Mucosa of rectum (tissue), 2 donors: ENCODE measurements around the gene PDE6G.
"Not testable (repeated sequence)": the region's sequence is repeated elsewhere in the genome, so short reads cannot be mapped to it uniquely, and the experiment has no call there.

ENCODE experiments used
- H3K27ac ChIP-seq, 2 donors: one replicate each; pipeline ENCODE4 v1.7.0; 2013; ENCODE audit warnings: inconsistent platforms in 2 of 2, low read depth in 2 of 2, low read length in 2 of 2
- H3K27me3 ChIP-seq, 2 donors: one replicate each; pipeline ENCODE4 v1.7.0; 2013; ENCODE audit warnings: low read length in 2 of 2; ENCODE audit not compliant: control insufficient read depth in 2 of 2, insufficient read depth in 2 of 2
- H3K36me3 ChIP-seq, 2 donors: one replicate each; pipeline ENCODE4 v1.7.0; 2013; ENCODE audit warnings: low read length in 2 of 2; ENCODE audit not compliant: control insufficient read depth in 2 of 2, insufficient read depth in 2 of 2
- H3K4me1 ChIP-seq, 2 donors: one replicate each; pipeline ENCODE4 v1.7.0; 2013; ENCODE audit warnings: low read length in 2 of 2, mild to moderate bottlenecking in 1 of 2; ENCODE audit not compliant: control insufficient read depth in 2 of 2, insufficient read depth in 2 of 2
- H3K4me3 ChIP-seq, 2 donors: one replicate each; pipeline ENCODE4 v1.7.0; 2013; ENCODE audit warnings: low read length in 2 of 2
- H3K9ac ChIP-seq, 2 donors: one replicate each; pipeline ENCODE4 v1.7.0; 2013; ENCODE audit warnings: low read length in 2 of 2, low read depth in 1 of 2, mild to moderate bottlenecking in 1 of 2
- H3K9me3 ChIP-seq, 2 donors: one replicate each; pipeline ENCODE4 v1.7.0; 2013; ENCODE audit warnings: low read length in 2 of 2; ENCODE audit not compliant: control insufficient read depth in 2 of 2
- donor health status: healthy.
- donor health status: Normal muscosa, but diverticular disease.

The PDE6G gene

GRCh38 chr17:81676906-81677305 is 20.6 kb upstream of the PDE6G start:
- no peak overlapping the region for H3K9ac ChIP-seq

GRCh38 chr17:81675515-81676221 is 19.3 kb upstream of the PDE6G start:
- H3K27me3 ChIP-seq, H3K9ac ChIP-seq, H3K4me3 ChIP-seq, H3K9me3 ChIP-seq, H3K4me1 ChIP-seq, H3K27ac ChIP-seq: not testable (repeated sequence)
- peaks cover 23 to 25% of the 10 kb centered on the region in 2 donors for H3K36me3 ChIP-seq

More at GRCh38 chr17:81676906-81677305, 20.6 kb upstream of the PDE6G start:
- Histone ChIP-seq H3K9me3 (no peaks in the 10 kb centered on the region), H3K27me3 (no peaks in the 10 kb centered on the region), H3K4me1 (no peaks in the 10 kb centered on the region), H3K4me3 (no peak overlapping the region), H3K27ac (no peak overlapping the region), H3K36me3 (peaks cover 16 to 17% of the 10 kb centered on the region in 2 donors)

DNA sequence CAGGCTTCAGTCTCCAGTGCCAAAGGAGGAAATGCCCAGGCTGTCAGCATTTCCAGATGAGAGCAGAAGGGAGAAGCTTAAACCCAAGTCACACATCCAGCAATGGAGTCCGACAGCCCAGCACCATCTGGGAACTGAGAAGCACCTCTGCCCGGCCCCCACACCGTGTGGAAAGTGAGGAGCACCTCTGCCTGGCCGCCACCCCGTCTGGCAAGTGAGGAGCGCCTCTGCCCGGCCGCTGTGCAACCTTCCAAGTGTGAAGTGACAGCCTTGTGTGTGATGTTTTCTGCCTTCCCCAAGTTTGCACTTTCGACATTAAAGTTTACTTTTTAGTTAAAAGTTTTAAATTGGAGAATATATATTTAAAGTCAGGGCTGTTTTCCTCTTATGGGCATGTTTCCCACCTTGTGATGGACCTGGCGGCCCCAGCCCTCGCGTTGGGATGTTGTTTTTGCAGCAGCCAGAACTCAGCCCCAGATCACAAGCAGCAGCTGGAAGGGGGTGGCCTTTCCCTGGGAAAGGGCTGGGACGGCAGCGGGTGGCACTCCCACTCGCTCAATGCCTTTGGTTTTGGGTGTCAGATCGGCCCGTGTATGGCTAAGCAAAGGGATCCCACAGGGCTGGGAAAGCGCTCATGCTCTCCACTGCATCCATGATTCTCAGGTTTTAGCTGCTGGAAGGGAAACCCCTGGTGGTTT is 17.4 kb upstream of the PDE6G start:
- no peak overlapping the region for H3K27ac ChIP-seq
- peaks cover 23 to 35% of the 10 kb centered on the region in 2 donors for H3K36me3 ChIP-seq
- no peak overlapping the region for H3K4me3 ChIP-seq
- H3K27me3 ChIP-seq, result no peaks in the 10 kb centered on the region
- no peak overlapping the region for H3K9ac ChIP-seq
- no peaks in the 10 kb centered on the region for H3K4me1 ChIP-seq
- no peaks in the 10 kb centered on the region for H3K9me3 ChIP-seq

DNA sequence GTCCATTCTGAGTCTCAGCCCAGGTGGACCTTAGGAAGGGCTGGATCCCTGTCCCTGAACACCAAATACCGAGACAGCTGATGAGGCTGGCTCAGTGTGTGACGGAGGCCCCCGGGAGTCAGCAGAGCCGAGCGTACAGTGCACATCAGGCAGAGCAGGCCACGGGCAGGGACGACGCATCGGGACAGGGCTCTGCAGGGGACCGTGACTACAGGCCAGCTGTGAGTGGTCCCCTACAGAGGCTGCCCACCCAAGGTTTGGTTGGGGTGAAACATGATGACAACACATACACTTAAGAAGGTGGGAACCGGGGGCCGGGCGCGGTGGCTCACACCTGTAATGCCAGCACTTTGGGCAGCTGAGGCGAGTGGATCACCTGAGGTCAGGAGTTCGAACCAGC is 16.6 kb upstream of the PDE6G start:
- no peaks in the 10 kb centered on the region for H3K9me3 ChIP-seq
- no peak overlapping the region for H3K9ac ChIP-seq
- peaks cover 23 to 35% of the 10 kb centered on the region in 2 donors for H3K36me3 ChIP-seq
- H3K27ac ChIP-seq, result no peak overlapping the region
- no peaks in the 10 kb centered on the region for H3K27me3 ChIP-seq
- no peak overlapping the region for H3K4me3 ChIP-seq
- peaks cover 0 to 2% of the 10 kb centered on the region in 2 donors for H3K4me1 ChIP-seq

DNA sequence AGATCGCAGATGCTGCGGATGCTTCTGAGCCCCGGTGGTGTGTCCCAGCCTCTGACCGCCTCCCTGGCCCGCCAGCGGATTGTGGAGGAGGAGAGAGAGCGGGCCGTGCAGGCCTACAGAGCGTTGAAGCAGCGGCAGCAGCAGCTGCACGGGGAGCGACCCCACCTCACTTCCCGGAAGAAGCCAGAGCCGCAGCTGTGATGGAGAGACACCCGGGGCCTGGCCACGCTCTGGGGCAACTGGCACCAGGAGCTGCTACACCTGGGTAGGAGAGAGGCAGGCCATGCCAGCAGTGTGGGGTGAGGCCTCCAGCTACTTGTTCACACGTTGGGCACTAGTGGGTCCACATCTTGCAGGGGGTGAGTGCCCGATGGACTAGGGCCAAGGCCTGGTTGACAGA is 16.2 kb upstream of the PDE6G start:
- Histone ChIP-seq H3K4me3 (no peak overlapping the region), H3K27me3 (no peaks in the 10 kb centered on the region), H3K4me1 (peaks cover 0 to 2% of the 10 kb centered on the region in 2 donors), H3K9ac (no peak overlapping the region), H3K9me3 (no peaks in the 10 kb centered on the region), H3K27ac (no peak overlapping the region), H3K36me3 (peaks cover 23 to 35% of the 10 kb centered on the region in 2 donors)

DNA sequence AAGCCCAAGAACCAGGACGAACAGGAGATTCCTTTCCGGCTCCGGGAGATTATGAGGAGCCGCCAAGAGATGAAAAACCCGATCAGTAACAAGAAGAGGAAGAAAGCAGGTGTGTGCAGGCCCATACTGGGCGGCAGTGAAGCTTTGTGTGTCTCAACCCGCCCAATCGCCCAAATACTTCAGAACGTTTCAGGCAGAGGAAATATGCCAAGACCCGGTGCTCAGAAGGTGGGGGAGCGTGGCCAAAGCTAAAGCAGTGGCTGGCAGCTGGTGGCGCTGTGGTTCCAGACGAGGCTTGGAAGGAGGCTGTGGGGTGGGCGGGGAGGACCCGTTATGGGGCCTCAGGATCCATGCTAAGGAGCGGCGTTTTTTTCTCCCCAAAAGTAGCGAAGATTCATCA is 11.4 kb upstream of the PDE6G start:
- no peak overlapping the region for H3K9ac ChIP-seq
- H3K4me3 ChIP-seq, result no peak overlapping the region
- H3K4me1 ChIP-seq, result peaks cover 10 to 12% of the 10 kb centered on the region in 2 donors
- no peaks in the 10 kb centered on the region for H3K9me3 ChIP-seq
- no peaks in the 10 kb centered on the region for H3K27me3 ChIP-seq
- no peak overlapping the region for H3K27ac ChIP-seq
- peaks cover 24 to 28% of the 10 kb centered on the region in 2 donors for H3K36me3 ChIP-seq

GRCh38 chr17:81666342-81667191 is 10.2 kb upstream of the PDE6G start, which contains the start of the genes CCDC137 and OXLD1:
Gene CCDC137, plus strand, starts transcription at chr17:81666737. Its CDS starts 30 bp downstream, at chr17:81666767.
Gene OXLD1, minus strand, starts transcription at chr17:81666605. Its CDS starts 28 bp downstream, at chr17:81666577.
- no peaks in the 10 kb centered on the region for H3K9me3 ChIP-seq
- no peaks in the 10 kb centered on the region for H3K27me3 ChIP-seq
- peaks cover 10 to 12% of the 10 kb centered on the region in 2 donors for H3K4me1 ChIP-seq
- H3K9ac ChIP-seq, result peak within 1 kb of the TSS; percentile 90 to 92
- H3K27ac ChIP-seq, result peak within 1 kb of the TSS; percentile 75 to 91
- peaks cover 12 to 16% of the 10 kb centered on the region in 2 donors for H3K36me3 ChIP-seq
- peak within 1 kb of the TSS; percentile 82 to 95 for H3K4me3 ChIP-seq

DNA sequence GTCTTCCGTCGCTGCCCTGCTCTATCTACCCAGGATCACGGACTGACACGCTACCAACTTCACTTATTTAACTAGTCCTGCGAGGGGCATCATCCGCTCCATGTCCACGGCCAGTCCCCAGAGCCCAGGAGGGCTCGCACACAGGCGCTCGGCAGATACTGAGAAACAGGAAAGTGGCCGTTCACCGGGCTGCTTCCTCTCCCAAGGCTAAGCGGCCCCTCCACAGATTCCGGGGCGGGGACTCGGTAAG is 9.7 kb upstream of the PDE6G start:
- peak overlapping the region; percentile 75 to 91 for H3K27ac ChIP-seq

GRCh38 chr17:81665205-81666091 is 9.1 kb upstream of the PDE6G start:
- H3K27me3 ChIP-seq, result no peaks in the 10 kb centered on the region
- H3K27ac ChIP-seq, result peak overlapping the region; percentile 75 to 91
- peak overlapping the region; percentile 90 to 92 for H3K9ac ChIP-seq

More for the DNA sequence above, 9.7 kb upstream of the PDE6G start:
- no peaks in the 10 kb centered on the region for H3K9me3 ChIP-seq
- no peaks in the 10 kb centered on the region for H3K27me3 ChIP-seq
- H3K9ac ChIP-seq, result peak overlapping the region; percentile 90 to 92
- H3K4me1 ChIP-seq, result peaks cover 10 to 12% of the 10 kb centered on the region in 2 donors
- H3K4me3 ChIP-seq, result peak overlapping the region; percentile 82 to 95
- peaks cover 7 to 11% of the 10 kb centered on the region in 2 donors for H3K36me3 ChIP-seq

More at GRCh38 chr17:81665205-81666091, 9.1 kb upstream of the PDE6G start:
- Histone ChIP-seq H3K9me3 (no peaks in the 10 kb centered on the region), H3K36me3 (peaks cover 7 to 8% of the 10 kb centered on the region in 2 donors), H3K4me1 (peaks cover 10 to 12% of the 10 kb centered on the region in 2 donors), H3K4me3 (peak overlapping the region; percentile 82 to 95)
